Ishikawa (cell line): ENCODE results near the gene SNRPD3.
A peak's percentile ranks its signal among the peaks of the same experiment; 100 is the strongest.

Experiments used
- CEBPB ChIP-seq: IDR thresholded peaks from 2 replicates; pipeline ENCODE4 v1.6.1; 2012
- EP300 ChIP-seq: IDR thresholded peaks from 2 replicates; pipeline ENCODE4 v1.6.1; 2012; ENCODE audit warnings: borderline replicate concordance
- MAX ChIP-seq: IDR thresholded peaks from 2 replicates; pipeline ENCODE4 v1.6.1; 2012
- REST ChIP-seq: IDR thresholded peaks from 2 replicates; pipeline ENCODE4 v1.6.1; 2012; ENCODE audit warnings: low read depth, mild to moderate bottlenecking
- TAF1 ChIP-seq: IDR thresholded peaks from 2 replicates; pipeline ENCODE4 v1.6.1; 2012; ENCODE audit warnings: low read depth, mild to moderate bottlenecking
- TCF12 ChIP-seq: IDR thresholded peaks from 2 replicates; pipeline ENCODE4 v1.6.1; 2012; ENCODE audit warnings: low read depth
- TEAD4 ChIP-seq: IDR thresholded peaks from 2 replicates; pipeline ENCODE4 v1.6.1; 2012
- YY1 ChIP-seq: IDR thresholded peaks from 2 replicates; pipeline ENCODE4 v1.6.1; 2012; ENCODE audit warnings: low read depth

- TF ChIP-seq YY1 (no peak), TEAD4 (no peak), TAF1 (no peak), REST (no peak), EP300 (no peak), MAX (peak; percentile 56; the same call in 1 of the 2 replicates), TCF12 (no peak), CEBPB (no peak)
Observed at GRCh38 chr22:24592058-24592850, 36.5 kb downstream of the SNRPD3 start.
